ENCODE measurements around the gene LIPA.

DNA sequence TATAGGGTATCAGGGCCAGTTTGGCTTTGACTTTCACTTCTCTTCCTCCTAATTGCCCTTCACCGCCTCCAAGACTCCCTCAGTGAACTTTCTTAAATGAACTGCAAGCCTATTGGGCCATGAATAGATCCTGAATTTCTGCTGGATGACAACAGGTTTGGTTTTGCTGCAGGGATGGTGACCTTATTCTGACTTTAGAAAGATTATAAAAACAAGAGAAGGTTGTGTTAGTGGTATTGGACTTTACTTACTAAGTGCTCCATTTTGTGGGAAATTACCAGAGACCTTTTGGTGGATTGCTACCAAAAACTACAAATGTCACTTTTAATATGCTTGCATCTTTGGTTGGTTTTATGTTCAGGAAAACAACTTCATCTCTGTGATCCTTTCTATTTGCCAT is 11.5 kb upstream of the LIPA start:
- TF ChIP-seq POLR2A (IDR thresholded peaks at IDR 0.05; ENCODE audit: low read depth, low read length) (no peak), POLR2AphosphoS5 (IDR thresholded peaks at IDR 0.05; ENCODE audit: low read depth, low read length) (no peak)
